Measurements from ENCODE around the gene ID1.

The ID1 gene

DNA sequence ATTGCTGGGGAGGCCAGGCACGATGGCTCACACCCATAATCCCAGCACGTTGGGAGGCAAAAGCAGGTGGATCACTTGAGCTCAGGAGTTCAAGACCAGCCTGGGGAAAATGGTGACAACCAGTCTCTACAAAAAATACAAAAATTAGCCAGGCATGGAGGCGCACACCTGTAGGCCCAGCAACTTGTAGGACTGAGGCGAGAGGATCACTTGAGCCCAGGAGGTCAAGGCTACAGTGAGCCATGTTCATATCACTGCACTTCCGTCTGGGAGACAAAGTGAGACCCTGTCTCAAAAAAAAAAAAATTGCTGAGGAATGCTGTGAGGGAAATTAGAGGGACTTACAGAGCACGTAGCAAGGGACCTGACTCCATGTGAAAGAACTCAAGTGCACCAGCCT, 40.8 kb upstream of the ID1 start:
- CTCF ChIA-PET: interaction anchor here (0.6 to 14.5 kb wide), 9 partner anchors 7 to 159 kb away, joined by 3 to 642 read pairs (median 51); partner anchors contain the start of genes BCL2L1 and ID1
- POLR2A ChIA-PET: no interaction called here
- no peak for DNase-seq (ENCODE audit: extremely low spot score)
- TF ChIP-seq, protein P1, sequence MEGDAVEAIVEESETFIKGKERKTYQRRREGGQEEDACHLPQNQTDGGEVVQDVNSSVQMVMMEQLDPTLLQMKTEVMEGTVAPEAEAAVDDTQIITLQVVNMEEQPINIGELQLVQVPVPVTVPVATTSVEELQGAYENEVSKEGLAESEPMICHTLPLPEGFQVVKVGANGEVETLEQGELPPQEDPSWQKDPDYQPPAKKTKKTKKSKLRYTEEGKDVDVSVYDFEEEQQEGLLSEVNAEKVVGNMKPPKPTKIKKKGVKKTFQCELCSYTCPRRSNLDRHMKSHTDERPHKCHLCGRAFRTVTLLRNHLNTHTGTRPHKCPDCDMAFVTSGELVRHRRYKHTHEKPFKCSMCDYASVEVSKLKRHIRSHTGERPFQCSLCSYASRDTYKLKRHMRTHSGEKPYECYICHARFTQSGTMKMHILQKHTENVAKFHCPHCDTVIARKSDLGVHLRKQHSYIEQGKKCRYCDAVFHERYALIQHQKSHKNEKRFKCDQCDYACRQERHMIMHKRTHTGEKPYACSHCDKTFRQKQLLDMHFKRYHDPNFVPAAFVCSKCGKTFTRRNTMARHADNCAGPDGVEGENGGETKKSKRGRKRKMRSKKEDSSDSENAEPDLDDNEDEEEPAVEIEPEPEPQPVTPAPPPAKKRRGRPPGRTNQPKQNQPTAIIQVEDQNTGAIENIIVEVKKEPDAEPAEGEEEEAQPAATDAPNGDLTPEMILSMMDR (IDR thresholded peaks at IDR 0.05; ENCODE audit: control extremely low read depth, extremely low read depth, low read depth, missing control alignments): no peak

DNA sequence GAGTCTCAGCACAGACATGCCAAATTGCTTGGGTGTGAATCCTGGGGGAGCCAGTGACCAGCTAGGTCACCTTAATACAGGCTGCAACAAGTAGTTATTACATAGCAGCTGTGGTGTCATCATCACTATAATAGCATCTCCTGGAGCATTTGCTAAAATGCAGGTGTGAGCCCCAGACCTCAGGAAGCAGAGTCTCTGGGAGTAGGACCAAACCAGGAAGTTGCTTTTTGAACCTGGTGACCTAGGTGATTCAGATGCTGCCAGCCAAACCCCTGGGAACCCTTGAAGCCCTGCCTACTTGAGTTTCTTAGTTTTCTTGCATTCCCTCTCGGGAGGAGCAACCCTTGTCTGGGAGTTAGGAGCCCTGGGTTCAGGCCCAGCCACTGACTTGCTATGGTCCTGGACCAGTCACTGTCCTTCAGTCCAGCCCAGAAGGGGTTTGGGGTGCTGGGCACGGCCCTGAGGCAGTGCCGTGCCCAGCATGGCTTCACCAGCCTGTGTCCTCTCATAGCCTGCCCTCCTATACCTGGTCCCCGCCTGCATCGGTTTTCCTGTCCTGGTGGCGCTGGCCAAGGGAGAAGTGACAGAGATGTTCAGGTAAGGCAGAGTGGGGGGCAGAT, 39.3 kb upstream of the ID1 start:
- ChIA-PET CTCF (interaction anchor here (1.0 to 14.3 kb wide), 5 partner anchors 8 to 157 kb away, joined by 3 to 371 read pairs (median 30); partner anchors contain the start of genes BCL2L1 and ID1), POLR2A (no interaction called here)
- TF ChIP-seq, protein P1 (IDR thresholded peaks at IDR 0.05; ENCODE audit: control extremely low read depth, extremely low read depth, low read depth, missing control alignments): no peak
- DNase-seq (ENCODE audit: extremely low spot score): no peak

DNA sequence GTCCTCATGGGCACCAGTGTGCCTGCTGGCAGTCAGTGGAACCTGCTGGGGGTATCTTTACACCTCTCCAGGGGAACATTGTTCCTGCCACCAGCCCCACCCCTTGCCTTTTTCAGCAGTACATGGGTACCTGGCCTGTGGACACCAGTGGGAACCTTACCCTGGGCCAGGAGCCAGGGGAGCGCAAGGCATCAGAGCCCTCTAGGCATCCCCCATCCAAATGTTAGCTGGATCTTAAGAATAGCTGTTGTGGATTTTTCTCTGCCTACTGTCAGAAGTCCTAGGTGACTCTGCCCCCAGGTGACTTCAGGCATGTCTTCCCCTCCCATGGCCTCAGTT, 38.8 kb upstream of the ID1 start:
- TF ChIP-seq, protein P1 (IDR thresholded peaks at IDR 0.05; ENCODE audit: control extremely low read depth, extremely low read depth, low read depth, missing control alignments): no peak
- DNase-seq (ENCODE audit: extremely low spot score): no peak
- POLR2A ChIA-PET: interaction anchor here (1.3 kb wide), 1 partner anchor 12 kb away, joined by 4 read pairs; no protein-coding TSS in a partner anchor
- CTCF ChIA-PET: interaction anchor here (1.0 to 14.3 kb wide), 5 partner anchors 9 to 157 kb away, joined by 3 to 371 read pairs (median 30); partner anchors contain the start of genes BCL2L1 and ID1

DNA sequence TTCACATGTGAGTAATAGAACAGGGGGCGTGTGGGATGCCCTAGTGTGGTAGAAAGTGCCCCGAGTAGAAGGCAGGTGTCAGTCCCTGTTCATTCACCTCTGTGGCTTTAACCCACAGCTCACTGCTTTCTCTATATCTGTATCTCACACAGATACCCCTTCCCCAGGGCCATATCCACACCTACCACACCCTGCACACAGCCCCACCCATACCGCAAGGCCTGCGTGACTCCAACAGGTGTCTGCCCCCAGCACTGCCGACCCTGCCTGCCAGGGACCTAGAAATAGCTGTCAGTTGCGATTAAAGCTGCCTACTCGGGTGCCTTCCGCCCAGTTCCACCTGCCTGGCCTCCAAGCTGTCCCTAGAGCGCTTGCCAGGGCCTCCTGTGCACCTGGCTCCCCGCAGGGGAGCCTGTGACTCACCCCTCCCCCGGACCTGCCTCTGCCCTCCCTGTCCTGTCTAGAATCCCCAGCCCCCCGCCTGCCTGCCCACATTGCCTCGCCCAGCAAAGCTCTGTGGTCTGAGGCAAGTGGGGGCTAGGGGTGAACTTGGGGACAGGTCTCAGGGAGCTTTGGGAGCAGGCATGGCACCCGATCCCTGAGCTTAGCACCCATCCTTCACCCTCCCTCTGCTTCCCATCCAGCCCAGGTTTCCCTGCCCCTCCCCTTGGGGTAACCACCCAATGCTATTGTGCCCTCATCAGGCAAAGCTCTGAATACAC, 38.3 kb upstream of the ID1 start:
- no peak for DNase-seq (ENCODE audit: extremely low spot score)
- TF ChIP-seq, protein P1 (IDR thresholded peaks at IDR 0.05; ENCODE audit: control extremely low read depth, extremely low read depth, low read depth, missing control alignments): no peak
- POLR2A ChIA-PET: interaction anchor here (1.3 kb wide), 1 partner anchor 11 kb away, joined by 4 read pairs; no protein-coding TSS in a partner anchor
- CTCF ChIA-PET: interaction anchor here (1.0 to 14.3 kb wide), 8 partner anchors 9 to 156 kb away, joined by 3 to 371 read pairs (median 14); partner anchors contain the start of genes BCL2L1 and ID1

DNA sequence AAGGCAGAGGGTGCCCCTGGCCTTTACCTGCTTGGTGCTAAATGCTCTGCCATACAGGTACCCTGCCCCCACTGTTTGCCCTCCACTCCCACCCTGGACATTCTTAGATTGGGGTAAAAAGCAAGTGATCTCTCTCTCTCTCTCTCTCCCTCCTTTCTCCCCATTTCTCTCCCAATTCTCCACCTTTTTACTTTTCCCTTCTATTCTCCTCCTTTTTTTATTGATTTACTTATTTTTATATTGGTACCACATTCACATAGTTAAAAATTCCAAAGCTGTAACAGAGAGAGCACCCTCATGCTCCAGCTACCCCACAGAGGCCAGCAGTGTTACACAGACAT, 37.7 kb upstream of the ID1 start:
- TF ChIP-seq, protein P1 (IDR thresholded peaks at IDR 0.05; ENCODE audit: control extremely low read depth, extremely low read depth, low read depth, missing control alignments): no peak
- POLR2A ChIA-PET: interaction anchor here (1.3 kb wide), 1 partner anchor 11 kb away, joined by 4 read pairs; no protein-coding TSS in a partner anchor
- CTCF ChIA-PET: interaction anchor here (1.2 to 14.3 kb wide), 8 partner anchors 10 to 156 kb away, joined by 3 to 371 read pairs (median 14); partner anchors contain the start of genes BCL2L1 and ID1
- no peak for DNase-seq (ENCODE audit: extremely low spot score)

DNA sequence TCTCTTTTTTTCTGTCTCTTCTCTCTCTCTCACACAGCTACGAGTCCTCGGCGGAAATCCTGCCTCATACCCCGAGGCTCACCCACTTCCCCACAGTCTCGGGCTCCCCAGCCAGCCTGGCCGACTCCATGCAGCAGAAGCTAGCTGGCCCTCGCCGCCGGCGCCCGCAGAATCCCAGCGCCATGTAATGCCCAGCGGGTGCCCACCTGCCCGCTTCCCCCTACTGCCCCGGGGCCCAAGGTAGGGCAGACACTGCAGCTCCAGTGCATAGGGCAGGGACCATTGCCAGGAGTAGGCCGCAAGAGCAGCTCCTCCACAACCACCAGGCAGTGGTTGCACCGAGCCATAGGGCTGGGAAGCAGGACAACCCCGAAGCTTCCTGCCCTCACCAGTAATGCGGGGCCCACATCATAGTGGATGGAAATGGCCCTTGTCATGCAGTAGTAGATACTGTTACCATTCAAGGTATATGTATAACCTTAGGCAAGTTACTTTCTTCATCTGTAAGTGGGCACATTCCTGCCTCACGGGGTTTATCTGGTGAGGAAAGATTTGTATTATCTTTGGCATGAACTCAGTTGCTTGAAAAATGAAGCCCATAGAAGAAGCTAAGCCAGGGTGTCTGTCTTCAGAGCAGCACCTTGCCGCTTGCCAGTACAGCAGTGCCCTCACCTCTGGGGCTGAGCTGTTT, 36.9 kb upstream of the ID1 start:
- POLR2A ChIA-PET: no interaction called here
- DNase-seq (ENCODE audit: extremely low spot score): no peak
- TF ChIP-seq, protein P1 (IDR thresholded peaks at IDR 0.05; ENCODE audit: control extremely low read depth, extremely low read depth, low read depth, missing control alignments): no peak
- CTCF ChIA-PET: interaction anchor here (0.6 to 14.3 kb wide), 18 partner anchors 10 to 155 kb away, joined by 3 to 371 read pairs (median 8); partner anchors contain the start of genes BCL2L1 and ID1
